NCI-H748 (cell line): Measurements from ENCODE around the gene MRPS14.

Source experiments
- DNase-seq: peaks from one replicate; lab custom pipeline; 2025; ENCODE audit not compliant: unreplicated experiment; lab: John Stamatoyannopoulos, UW

MRPS14 gene

GRCh38 chr1:174988986-174989385 is 34.2 kb downstream of the MRPS14 start:
- no peak for DNase-seq

- no peak for DNase-seq
These were observed 34.7 kb downstream of the MRPS14 start for GRCh38 chr1:174988539-174988938.

GRCh38 chr1:174984952-174985351 is 38.3 kb downstream of the MRPS14 start:
- DNase-seq, result no peak

- DNase-seq, result peak; percentile 35
These were observed 40.1 kb downstream of the MRPS14 start for GRCh38 chr1:174982971-174983689.

GRCh38 chr1:174976436-174977108 is 46.7 kb downstream of the MRPS14 start:
- no peak for DNase-seq

- DNase-seq, result no peak
These were observed 47.5 kb downstream of the MRPS14 start for GRCh38 chr1:174975764-174976163.

GRCh38 chr1:174974711-174975119 is 48.5 kb downstream of the MRPS14 start:
- DNase-seq, result no peak

GRCh38 chr1:174971902-174972301 is 51.3 kb downstream of the MRPS14 start:
- no peak for DNase-seq

- no peak for DNase-seq
These were observed 51.8 kb downstream of the MRPS14 start for GRCh38 chr1:174971466-174971865.

GRCh38 chr1:174969977-174970376 is 53.2 kb downstream of the MRPS14 start:
- no peak for DNase-seq

GRCh38 chr1:174968750-174969244 is 54.4 kb downstream of the MRPS14 start:
- DNase-seq, result no peak

GRCh38 chr1:174967845-174968705 is 55.1 kb downstream of the MRPS14 start:
- DNase-seq, result no peak

GRCh38 chr1:174966008-174966572 is 57.1 kb downstream of the MRPS14 start:
- no peak for DNase-seq

GRCh38 chr1:174965362-174966007 is 57.7 kb downstream of the MRPS14 start:
- no peak for DNase-seq

- no peak for DNase-seq
These were observed 58.3 kb downstream of the MRPS14 start for GRCh38 chr1:174964972-174965361.

- DNase-seq, result no peak
These were observed 58.8 kb downstream of the MRPS14 start for GRCh38 chr1:174964261-174964971.

GRCh38 chr1:174963529-174964125 is 59.6 kb downstream of the MRPS14 start:
- peak; percentile 4 for DNase-seq
